GM10266 (cell line): Measurements from ENCODE around the gene IL2RA.
"Not testable (repeated sequence)": the region's sequence is repeated elsewhere in the genome, so short reads cannot be mapped to it uniquely, and the experiment has no call there.

Experiments
- DNase-seq: peaks from one replicate; pipeline ENCODE4 v3.0.0; 2012; ENCODE audit errors: extremely low spot score
- TF ChIP-seq, protein P1 (sequence below): IDR thresholded peaks from 2 replicates; pipeline ENCODE4 v1.5.1; 2012; ENCODE audit warnings: mild to moderate bottlenecking, low read depth; ENCODE audit not compliant: control insufficient read depth, insufficient read depth; ENCODE audit errors: missing control alignments

The IL2RA gene

DNA sequence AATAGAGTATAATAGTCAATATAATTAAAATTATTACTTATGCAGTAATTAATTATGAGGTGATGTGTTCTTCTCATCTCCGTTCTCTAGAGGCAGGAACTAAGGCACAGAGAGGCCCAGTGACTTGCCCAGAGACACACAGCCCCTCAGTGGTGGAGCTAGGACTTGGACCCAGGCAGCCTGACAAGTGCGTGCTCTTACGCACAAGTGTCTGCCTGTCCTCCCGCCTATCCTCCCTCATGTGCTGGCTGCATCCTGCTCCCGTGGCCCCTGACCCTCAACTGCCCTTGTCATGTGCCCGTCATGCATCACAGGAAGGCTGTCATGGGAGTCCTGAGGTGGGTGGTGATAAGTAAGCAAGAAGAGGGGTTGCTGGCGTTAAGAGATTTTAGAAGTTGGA lies 14.3 kb downstream of the IL2RA start:
- DNase-seq: no peak
- TF ChIP-seq, protein P1, sequence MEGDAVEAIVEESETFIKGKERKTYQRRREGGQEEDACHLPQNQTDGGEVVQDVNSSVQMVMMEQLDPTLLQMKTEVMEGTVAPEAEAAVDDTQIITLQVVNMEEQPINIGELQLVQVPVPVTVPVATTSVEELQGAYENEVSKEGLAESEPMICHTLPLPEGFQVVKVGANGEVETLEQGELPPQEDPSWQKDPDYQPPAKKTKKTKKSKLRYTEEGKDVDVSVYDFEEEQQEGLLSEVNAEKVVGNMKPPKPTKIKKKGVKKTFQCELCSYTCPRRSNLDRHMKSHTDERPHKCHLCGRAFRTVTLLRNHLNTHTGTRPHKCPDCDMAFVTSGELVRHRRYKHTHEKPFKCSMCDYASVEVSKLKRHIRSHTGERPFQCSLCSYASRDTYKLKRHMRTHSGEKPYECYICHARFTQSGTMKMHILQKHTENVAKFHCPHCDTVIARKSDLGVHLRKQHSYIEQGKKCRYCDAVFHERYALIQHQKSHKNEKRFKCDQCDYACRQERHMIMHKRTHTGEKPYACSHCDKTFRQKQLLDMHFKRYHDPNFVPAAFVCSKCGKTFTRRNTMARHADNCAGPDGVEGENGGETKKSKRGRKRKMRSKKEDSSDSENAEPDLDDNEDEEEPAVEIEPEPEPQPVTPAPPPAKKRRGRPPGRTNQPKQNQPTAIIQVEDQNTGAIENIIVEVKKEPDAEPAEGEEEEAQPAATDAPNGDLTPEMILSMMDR: no peak

DNA sequence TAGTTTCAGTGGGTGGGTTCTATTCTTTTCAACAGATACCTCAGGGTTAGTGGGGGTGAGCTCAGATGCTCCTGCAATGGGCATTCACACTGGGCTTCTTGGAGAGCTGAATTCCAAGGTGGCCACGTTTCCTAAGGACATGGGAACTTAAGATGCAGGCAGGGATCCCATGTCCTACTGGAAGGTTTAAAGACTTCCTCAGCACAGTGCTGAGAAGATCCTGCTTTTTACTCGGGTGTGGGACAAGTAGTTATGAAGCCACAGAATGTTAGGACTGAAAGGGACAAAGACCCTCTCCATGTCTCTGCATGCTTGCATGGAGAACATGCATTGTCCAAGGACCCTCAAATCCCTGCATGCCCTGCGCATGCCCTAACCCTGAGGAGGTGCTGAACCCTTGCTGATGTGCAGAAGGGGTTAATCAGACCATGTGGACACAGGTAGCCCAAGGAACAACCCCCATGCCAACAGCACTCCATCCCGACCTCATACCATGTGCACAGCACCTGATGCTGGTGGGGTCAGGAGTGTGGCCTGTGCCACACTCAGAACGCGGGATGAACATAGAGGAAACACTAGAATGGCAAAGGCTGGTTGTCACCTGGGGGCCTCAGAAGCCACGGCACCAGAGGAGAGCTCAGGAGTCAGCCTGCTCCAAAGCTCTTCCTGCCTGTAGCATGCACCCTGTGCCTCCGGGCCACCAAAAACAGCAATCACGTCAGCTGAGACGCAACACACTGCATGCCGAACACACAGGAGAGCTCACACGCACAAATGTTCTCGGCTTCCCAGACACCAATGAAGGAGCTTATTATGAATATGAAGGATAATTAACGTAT lies 15.2 kb downstream of the IL2RA start:
- no peak for DNase-seq
- TF ChIP-seq, protein P1: no peak

DNA sequence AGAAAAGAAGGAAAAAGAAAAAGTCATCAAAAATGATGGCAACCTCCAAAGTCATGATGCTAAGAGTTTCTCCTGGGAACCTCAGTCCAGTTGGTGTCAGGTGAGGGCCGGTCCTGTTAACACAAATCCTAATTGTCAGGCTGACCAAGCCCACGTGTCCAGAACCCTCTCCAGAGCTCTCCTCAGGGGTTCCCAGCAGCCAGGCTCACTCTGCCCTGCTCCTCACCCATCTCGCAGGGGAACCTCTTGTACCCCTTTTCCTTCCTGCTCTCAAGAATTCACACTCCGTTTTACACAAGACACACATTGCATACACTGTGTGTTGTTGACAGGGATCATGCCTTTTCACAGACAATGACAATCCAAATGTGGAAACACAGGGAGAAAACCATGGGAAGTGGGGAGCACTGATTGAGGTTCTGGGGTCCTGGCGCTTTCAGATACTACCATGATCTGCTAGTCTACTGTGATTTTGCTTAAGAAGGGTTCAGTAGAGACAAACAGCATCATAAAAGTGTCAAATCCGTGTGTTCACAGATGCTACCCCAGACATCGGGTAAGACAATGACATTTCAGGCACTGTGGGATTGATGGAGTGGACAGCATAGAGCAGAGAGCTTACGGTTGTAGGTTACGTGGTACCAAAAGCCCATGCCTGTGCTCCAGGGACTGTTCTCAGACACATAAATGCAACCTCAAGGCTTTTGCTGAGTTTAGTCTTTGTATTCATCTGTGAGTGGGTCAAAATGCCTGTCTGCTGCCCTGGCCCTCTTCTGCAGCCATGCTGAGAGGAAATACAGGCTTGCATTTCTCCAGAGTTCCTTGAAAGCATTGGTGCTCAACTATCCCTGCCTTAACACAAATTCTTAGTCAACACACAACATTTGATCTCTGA lies 16.0 kb downstream of the IL2RA start:
- TF ChIP-seq, protein P1: no peak

DNA sequence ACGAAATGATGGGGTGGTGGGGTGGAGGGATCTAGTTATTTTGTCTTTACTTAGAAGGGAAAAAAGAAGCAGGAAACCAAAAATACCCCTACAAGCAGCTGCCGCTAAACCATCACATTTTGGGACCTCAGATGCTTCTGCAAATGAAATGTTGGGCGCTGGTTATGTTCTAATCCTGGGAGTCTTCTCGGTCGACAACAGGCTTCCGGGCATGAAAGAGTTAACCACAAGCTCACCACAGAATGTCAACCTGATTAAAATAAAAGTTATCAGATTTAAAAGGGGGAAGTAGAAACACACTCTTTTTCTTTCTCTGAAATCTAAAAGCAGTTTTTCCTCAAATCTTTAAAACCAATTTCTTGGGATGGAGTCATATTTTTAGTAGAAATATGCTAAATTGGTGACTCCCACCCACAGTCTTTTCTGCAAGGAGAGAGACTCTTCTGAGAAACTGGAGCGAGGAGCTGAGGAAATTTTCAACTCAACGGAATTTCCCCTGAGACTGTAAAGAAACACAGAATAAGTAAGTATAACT lies 16.8 kb downstream of the IL2RA start:
- peak; percentile 37 for DNase-seq
- TF ChIP-seq, protein P1: no peak

More for the DNA sequence above, 16.0 kb downstream of the IL2RA start:
- no peak for DNase-seq

DNA sequence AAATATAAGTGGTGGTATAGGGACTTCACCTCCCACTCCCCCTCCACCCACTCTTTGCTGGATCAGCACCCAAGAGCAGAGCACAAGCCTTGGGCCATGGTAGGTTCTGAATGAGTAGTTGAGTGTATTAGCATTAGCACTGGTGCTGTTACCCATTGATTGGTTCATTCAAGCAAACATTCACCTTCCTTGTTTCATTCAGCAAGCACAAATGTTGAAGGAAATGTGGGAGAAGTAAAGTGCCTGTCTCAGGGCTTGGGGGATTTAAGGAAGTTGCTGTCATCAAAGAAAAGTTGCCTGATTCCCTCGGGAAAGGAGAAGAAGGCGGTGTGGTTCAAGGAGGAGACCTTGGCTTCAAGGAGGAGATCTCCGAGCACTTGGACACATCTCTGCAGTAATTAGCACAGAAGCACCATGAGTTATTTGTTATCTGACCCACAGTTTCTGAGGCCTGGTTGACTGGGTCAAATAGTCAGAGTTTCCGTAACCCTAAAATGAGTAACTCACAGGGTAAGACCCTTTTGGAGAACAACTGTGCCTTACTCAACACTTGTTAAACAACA lies 17.3 kb downstream of the IL2RA start:
- TF ChIP-seq, protein P1: no peak
- peak; percentile 44 for DNase-seq

DNA sequence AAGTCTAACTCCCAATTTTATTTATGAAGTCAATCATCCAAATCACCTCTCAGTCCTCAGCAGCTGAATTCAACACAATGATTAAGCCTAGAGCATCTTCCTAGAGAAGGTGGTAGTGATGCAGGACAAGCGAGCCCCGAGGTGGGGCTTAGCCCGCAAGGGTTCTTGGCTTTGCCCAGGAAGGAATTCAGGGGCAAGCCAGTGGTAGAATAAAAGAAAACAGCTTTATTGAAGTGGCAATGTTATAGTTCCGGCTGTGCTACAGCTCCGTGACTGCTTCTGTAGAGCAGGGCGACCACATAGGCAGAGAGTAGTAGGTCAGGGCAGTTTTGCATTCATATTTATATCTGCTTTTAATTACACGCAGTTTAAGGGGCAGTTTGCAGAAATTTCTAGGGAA lies 18.1 kb downstream of the IL2RA start:
- DNase-seq: no peak
- TF ChIP-seq, protein P1: no peak

DNA sequence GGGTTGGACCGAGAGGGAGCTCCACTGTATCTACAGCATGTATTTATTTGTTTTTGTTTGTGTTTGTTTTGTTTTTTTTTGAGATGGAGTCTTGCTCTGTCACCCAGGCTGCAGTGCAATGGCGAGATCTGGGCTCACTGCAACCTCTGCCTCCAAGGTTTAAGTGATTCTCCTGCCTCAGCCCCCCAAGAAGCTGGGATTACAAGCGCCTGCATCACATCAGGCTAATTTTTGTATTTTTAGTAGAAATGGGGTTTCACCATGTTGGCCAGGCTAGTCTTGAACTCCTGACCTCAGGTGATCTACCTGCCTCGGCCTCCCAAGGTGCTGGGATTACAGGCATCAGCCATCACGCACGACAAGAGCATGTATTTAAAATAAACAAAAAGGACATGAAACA lies 18.8 kb downstream of the IL2RA start:
- not testable (repeated sequence) for DNase-seq
